Dedifferentiated amniotic fluid mesenchymal stem cell (primary cell): ENCODE results near the gene NLRP14.

Source experiments
- DNase-seq: peaks from one replicate; pipeline ENCODE4 v3.0.0-alpha.2; 2016; ENCODE audit errors: extremely low spot score

NLRP14 gene, protein sequence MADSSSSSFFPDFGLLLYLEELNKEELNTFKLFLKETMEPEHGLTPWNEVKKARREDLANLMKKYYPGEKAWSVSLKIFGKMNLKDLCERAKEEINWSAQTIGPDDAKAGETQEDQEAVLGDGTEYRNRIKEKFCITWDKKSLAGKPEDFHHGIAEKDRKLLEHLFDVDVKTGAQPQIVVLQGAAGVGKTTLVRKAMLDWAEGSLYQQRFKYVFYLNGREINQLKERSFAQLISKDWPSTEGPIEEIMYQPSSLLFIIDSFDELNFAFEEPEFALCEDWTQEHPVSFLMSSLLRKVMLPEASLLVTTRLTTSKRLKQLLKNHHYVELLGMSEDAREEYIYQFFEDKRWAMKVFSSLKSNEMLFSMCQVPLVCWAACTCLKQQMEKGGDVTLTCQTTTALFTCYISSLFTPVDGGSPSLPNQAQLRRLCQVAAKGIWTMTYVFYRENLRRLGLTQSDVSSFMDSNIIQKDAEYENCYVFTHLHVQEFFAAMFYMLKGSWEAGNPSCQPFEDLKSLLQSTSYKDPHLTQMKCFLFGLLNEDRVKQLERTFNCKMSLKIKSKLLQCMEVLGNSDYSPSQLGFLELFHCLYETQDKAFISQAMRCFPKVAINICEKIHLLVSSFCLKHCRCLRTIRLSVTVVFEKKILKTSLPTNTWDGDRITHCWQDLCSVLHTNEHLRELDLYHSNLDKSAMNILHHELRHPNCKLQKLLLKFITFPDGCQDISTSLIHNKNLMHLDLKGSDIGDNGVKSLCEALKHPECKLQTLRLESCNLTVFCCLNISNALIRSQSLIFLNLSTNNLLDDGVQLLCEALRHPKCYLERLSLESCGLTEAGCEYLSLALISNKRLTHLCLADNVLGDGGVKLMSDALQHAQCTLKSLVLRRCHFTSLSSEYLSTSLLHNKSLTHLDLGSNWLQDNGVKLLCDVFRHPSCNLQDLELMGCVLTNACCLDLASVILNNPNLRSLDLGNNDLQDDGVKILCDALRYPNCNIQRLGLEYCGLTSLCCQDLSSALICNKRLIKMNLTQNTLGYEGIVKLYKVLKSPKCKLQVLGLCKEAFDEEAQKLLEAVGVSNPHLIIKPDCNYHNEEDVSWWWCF

DNA sequence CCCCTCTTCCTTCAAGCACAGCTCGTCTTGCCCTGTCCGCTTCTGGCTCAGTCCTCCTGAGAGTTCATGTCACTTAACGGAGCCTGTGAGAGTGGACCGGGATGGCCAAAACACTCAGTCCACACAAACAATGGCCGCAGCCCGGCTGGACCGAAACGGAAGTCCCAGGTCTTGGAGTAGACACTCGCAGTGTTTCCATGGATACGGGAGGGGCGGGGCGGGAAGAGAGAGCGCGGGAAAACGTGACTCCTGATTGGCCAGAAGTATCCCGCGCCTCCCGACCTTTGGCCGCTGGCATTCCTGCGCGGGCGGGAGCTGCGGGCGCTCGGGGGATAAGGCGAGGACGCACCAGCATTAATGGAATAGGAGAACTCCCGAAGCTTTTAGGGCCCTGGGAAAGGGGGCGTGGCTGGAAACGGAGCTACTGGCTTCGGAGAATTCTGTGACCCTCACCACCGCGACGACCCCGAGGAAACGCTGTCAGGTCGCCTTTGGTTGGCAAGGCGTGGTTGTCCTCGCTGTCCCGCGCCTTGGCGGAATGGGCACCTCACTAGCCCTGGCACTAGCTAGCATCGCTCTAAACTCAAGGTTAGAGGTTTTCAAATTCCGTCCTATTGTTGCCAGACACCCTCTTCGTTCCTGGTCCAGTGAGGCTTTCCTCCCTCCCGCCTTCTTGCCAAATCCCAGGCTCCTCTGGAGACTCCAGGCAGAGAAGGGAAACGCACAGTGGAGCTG is at the start of gene NLRP14, which contains the start of gene ZNF214:
TSS of gene NLRP14 (plus strand) at position 297 of the 735 bp plus-strand sequence. CDS start 18,108 bp downstream, outside the sequence.
TSS of gene ZNF214 (minus strand) at position 164 of the 735 bp plus-strand sequence. CDS start 17,511 bp downstream, outside the sequence.
- DNase-seq: peak; percentile 91

DNA sequence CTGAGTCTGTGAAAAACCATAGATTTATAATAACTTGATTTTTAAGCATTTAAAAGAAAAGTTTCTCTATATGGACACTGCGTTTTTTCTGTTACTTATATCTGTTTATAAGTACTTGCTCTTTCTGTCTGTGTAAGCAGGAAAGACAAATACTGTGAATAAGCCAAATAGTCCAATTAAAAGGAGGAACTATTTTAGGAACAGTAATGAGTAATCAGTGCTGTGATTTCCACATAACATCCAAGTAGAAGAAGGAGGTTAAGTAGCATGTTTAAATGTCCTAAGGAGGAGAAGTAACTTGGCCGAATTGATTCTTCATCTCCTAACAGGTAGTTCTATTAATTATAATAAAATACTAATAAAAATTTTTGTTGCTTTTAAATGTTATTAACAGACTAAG is 40.9 kb upstream of the NLRP14 start:
- DNase-seq: no peak

DNA sequence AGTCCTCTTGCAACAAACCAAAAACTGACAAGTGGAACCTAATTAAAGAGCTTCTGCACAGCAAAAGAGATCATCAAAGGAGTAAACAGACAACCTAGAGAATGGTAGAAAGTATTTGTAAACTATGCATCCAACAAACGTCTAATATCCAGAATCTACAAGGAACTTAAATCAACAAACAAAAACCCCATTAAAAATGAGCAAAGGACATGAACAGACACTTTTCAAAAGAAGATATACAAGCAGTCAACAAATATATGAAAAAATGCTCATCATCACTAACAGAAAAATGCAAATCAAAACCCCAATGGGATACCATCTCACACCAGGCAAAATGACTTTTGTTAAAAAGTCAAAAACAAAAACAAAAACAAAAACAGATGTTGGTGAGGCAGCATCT is 33.8 kb upstream of the NLRP14 start:
- no peak for DNase-seq

DNA sequence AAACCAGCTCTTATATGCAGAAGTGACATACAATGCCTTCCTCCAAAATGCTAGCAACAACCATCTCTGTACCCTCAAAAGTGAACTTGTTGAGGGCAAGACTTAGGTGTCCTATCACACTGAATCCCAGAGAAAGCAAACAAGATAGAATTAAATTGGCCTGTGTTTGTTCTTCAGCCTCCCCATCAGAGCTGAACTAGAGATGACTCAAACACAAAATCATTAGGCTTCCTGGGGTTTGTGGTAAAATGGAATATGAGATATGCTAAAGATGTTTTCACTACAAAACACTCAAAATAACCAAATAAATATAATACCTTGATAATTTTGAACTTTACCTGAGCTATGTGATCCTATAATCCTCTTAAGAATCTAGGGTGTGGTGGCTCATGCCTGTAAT is 31.8 kb upstream of the NLRP14 start:
- no peak for DNase-seq

DNA sequence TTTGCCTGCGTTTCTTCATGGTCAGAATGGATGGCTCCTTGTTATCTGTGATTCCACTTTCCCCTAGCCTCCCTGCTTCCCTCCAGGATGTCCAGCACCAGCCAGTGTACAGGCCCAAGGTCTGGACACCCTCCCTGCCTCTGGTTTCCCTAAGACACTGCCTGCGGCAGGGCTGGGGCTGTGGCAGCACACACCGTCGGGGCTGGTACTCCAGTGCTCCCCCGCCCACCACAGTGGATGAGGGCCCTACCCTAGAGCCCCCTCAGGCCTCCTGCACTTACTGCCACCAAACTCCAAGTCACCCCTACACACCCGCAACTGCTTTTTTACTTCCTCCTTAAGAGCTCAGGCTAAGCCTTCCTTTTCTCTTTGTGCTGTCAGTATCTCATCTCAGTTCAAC is 29.1 kb upstream of the NLRP14 start:
- no peak for DNase-seq

DNA sequence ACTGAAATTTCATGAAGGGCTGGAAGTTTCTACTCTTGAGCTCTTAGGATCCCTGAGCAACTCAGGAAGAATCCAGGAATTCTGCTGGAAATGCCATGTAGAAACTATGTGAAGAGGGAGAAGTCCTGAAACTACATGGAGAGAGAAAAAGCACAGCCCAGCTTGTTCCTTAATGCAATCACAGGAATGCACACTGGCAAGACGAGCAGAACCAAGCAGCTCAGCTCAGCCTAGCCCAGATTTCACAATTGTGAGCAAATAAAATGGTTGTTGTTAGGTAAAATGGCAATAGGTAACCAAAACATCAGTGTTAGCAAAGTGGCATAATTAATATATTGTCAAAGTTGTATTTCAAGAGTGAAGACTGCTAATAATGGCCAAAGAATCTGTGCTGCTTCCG is 28.3 kb upstream of the NLRP14 start:
- DNase-seq: no peak

DNA sequence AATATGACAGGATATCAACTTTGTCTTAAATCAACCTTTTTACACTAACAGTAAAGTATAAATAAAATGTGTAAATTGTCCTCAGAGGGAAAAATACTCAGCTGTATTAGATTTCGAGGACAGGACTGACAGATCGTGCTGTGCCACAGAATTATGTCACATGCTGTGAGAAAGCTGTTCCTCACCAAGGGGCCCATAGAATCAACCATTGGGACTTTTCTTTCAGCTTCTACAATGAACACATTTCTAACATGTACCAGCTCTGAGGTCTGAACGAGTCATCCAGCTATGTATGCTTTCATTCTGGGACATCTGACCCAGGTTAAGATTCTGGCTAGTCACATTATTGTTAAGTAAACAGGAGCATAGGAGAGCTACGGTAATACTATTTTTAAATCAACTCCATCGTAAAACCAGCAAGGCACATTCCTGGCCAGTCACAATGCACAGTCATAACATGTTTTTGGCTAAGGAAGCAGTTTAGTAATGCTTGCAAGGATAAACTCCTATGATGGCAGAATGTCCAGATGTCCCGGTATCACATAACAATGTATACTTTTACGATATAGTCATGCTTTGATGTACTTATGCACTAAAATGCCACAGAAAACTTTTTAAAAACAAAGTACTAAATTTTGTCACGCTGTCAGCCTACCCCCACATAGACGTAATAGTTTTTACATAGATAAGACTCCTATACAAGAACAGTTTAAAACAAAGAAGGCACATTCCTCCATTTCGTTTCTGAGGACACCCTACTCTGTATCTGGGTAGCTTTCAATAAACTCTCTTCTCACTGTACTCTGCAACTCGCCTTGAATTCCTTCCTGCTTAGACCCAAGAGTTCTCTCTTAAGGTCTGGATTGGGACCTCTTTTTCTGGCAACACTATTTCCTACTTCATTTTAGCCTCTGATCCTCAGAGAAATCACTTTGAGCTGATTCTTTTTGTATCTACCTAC is 27.5 kb upstream of the NLRP14 start:
- peak; percentile 81 for DNase-seq

DNA sequence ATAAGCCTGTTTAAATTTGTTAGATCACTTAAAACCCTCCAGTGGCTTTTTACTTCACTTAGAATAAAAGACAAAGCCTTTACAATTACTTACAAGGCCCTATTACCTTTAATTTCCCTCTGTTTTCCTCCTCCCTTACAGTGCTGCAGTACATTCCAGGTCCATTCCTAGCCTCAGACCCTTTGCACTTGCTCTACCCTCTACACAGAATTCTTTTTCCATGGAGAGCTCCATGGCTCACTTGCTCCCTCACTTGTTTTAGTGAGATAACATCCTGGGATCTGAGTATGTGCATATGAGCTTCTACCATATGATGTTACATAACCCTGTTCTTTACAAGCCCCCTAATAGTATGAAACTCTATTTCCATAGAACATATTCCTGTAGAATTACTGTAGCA is 24.6 kb upstream of the NLRP14 start:
- no peak for DNase-seq

DNA sequence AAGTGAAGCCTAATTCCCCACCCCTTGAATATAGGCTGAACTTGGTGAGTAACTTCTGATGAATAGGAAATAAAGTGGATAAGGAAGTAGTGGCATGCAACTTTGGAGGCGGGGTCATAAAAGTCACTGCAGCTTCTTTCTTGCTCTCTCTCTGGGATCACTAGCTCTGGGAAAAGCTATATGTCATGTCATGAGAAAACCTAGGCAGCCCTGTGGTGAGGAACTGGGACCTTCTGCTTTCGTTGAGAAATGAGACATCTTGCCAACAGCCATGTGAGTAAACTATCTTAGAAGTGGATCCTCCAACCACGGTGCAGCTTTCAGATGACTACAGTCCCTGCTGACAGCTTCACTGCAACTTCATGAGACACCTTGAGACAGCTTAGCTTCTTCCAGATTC is 15.8 kb upstream of the NLRP14 start:
- DNase-seq: no peak

DNA sequence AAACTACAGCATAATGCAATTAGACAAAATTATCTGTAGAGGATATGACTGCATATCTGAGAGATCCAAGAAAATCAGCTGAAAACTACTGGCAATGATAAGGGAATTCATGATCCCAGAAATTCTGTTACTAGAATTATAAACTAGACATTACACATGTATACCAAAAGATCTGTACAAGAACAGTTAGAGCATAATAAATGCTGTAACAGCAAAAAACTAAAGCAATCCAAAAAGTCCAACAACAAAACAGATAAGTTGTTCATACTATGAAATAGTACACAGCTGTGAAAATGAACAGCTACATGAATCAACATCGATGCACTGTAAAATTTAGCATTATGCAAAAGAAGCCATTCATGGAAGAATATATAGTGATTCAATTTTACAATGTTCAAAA is 6.2 kb upstream of the NLRP14 start:
- no peak for DNase-seq

DNA sequence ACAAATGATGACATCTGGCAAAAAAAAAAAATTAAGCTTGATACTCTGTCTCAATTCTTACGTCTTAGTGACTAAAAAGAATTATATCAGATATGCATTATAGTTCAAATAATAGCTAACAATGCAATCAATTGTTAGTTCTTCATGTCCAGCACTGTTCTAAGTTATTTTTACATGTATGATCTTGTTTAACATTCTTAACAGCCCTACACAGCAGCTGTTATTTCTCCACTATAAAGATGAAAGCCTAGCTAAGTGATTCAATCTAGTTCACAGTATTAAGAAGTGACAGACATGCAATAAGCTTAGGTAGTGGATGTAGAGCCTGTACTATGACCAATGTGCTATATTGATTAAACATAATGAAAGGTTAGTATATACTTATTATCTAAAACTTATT is 4.3 kb upstream of the NLRP14 start:
- no peak for DNase-seq

DNA sequence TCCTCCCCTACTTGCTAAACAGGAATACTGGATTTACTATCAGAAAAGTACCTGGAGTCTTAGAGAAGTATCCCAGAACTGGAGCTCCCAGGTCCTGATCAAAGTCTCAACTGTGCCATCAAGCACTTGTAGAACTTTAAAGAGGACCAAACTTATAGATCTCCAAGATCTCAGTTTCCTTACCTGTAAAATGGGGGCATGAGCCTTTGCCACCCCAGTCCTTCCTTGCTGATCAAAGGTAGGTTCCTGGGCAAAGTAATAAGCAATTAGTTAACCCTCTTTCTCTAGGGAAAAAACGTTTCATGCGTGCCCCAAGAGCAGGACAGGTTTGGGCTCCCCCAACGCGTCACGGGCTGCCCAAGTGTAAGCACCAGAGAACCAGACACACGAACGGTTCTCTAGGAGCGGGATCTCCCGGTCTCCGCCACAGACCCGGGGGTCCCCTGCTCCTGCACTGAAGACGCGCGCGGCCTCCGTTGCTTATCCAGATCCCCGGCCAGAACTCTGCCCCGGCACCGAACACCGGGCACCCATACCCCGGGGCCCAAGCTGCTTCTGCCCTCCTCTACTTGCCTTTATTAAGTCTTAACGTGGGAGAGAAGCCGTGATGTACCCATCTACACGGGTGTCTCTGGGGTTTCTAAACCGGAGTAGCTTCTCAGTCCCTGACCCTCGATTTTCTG is 638 bp upstream of the NLRP14 start:
- DNase-seq: no peak

DNA sequence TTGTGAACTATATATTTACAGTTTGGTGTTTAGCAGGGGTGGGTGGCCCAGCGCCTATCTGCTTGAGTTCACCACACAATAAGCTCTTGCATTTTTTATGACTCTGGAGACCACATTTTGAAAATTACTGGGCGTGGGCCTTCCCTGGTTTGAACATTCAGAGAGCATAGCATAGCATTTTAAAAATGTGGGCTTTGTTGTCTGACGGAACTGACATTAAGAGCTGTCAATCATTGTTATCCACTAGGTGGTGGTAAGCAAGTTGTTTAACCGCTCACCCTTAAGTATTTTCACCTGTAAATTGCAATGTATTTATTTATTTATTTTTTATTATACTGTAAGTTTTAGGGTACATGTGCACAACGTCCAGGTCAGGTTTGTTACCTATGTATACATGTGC is 1.0 kb downstream of the NLRP14 start:
- no peak for DNase-seq

DNA sequence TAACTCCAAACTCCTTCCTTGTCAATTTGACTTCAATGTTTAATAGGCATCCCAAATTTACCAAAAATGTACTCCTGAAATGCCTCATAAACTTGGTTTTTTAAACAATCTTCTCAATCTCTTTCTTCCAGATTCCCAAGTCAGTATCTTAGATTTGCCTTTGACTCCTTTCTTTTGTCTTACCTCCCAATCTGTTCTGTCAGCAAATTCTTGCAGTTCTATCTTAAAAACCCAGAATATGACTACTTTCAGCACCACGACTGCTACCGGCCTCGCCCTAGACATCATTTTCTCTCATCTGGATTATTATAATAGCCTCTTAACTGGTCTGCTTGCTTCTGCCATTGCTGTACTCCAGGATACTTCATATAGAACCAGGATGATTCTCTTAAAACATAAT is 7.9 kb downstream of the NLRP14 start:
- no peak for DNase-seq

DNA sequence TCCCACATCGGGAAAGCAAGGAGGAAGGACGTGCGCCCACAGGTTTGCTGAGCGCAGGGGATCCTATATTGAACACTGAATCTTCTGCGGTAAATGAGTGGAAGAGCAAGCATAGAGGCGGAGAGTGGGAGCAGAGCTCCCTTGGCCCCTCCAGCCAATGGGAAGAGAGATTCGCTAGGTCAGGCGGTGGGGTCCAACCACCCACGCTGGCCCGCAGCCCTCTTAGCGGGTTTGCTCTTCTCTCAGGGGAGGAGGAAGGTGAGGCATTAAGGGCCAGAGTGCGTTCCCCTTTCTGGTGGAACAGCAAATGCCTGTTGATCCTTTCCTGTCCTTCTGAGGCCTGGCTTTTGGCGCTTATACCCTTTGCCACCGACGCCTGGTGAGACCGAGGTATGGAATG is 10.6 kb downstream of the NLRP14 start:
- no peak for DNase-seq

DNA sequence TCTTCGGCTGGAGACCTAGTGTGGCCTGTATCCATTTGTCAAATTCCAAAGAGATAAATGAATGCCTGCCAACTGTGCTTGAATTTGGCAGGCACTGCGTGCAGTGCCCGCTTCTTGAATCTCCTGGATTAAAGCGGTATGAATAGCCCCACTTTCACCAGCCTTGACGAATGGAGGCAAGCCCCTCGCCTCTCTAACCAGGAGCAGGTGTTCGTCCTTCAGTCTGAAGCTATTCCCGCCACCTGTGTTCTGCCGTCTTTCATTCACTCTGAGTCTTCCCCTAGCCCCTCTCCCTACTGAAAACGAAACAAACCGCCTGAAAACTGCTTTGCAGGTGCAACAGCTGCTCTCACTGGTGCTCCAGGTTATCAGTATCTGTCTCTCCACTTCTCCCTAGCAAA is 11.2 kb downstream of the NLRP14 start:
- no peak for DNase-seq

DNA sequence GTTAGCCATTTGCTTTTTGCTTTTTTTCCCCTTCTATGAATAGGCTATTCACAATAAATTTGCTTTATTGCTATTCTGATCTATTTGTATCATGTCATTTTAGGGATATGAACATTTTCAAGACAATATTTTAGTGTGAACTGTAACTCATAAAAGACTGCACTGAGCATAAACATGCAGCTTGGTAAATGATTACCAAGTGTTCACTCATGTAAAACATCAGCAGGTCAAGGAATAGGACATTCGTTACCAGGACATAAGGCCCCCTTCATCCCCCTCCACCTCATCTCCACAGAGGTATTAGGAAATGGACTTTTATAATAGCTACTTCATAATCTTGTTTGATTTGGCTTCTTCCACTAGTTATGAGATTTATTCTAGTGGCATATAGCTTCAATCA is 12.4 kb downstream of the NLRP14 start:
- DNase-seq: no peak

DNA sequence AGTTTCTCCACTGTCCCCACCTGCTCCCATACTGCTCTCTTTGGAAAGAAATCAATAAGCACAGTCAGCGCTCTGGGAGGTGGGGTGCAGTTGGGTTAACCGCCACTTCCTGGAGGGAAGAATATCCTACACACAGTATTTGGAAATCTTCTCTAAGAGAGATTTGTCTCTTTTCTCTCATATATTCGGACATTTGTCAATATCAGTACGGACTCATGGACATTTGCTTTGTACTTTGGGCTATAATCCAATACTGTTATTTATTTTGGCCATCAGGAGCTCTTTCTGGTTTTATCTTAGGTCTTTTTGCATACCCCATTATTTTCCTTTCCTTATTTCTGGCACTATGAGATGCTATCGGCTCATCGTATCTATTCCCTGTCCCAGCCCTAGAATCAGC is 13.7 kb downstream of the NLRP14 start:
- no peak for DNase-seq

DNA sequence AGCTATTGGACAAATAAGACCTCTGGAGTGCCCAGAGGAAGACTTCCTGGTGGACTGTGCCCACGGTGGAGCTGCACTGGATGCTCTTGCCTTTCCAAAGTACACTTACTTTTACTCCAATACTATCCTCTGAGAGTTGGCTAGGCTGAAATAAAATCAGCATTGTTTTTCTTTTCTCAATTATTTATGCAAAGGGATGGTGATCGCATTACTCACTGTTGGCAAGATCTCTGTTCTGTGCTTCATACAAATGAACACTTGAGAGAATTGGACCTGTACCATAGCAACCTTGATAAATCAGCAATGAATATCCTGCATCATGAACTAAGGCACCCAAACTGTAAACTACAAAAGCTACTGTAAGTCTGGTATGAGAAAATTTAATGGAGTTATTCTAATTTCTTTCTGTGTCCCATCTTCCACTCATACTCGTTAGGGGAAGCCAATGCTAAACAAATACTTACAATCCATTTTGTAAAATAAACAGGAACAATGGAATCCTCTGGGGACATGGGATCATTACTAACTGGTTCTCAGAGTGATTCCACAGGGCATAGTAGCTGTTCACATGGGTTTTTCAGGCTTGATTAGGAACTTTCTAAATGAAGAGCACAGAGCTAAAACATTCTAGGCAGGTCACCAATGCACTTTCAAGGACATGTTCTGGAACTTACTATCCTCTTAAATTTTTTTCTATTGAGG is 26.3 kb downstream of the NLRP14 start:
- DNase-seq: no peak
